ENCODE measurements around the gene FER. TPM values are rescaled to one million over a fixed set of nuclear protein-coding genes. Genes with fewer than 3 reads are reported as not detected.
"Not testable (repeated sequence)": the region's sequence is repeated elsewhere in the genome, so short reads cannot be mapped to it uniquely, and the experiment has no call there.

The FER gene
- polyA plus RNA-seq, 1 donor from 2014 or later, result 8.5 TPM

- Histone ChIP-seq H4K20me1 (ENCODE audit: insufficient read depth) (no peaks in the 10 kb centered on the region), H3F3A (ENCODE audit: insufficient read depth, low read length, poor library complexity, severe bottlenecking) (no peaks in the 10 kb centered on the region), H3K27me3 (ENCODE audit: insufficient read depth, low read depth, low read length) (no peaks in the 10 kb centered on the region), H3K9ac (ENCODE audit: low read length) (no peak overlapping the region), H3K27ac (ENCODE audit: low read length) (no peak overlapping the region), H3K79me2 (replicated peaks; ENCODE audit: insufficient read depth, low read length) (no peaks in the 10 kb centered on the region), H3K36me3 (ENCODE audit: insufficient read depth, low read length) (no peaks in the 10 kb centered on the region), H2AFZ (ENCODE audit: low read depth, low read length) (no peak overlapping the region), H3K4me3 (ENCODE audit: low read length) (no peak overlapping the region), H3K4me2 (ENCODE audit: low read length) (no peak overlapping the region), H3K9me2 (ENCODE audit: insufficient read depth, low read length) (no peaks in the 10 kb centered on the region), H3K9me3 (ENCODE audit: low read length) (no peaks in the 10 kb centered on the region)
- TF ChIP-seq TAF1 (IDR thresholded peaks at IDR 0.05; ENCODE audit: low read depth), result no peak
Observed at GRCh38 chr5:109167586-109167985, 419.9 kb downstream of the FER start.

- Histone ChIP-seq H3K9ac (ENCODE audit: low read length) (no peak overlapping the region), H3K27ac (ENCODE audit: low read length) (no peak overlapping the region), H3K36me3 (ENCODE audit: insufficient read depth, low read length) (no peaks in the 10 kb centered on the region), H4K20me1 (ENCODE audit: insufficient read depth) (no peaks in the 10 kb centered on the region), H3K79me2 (replicated peaks; ENCODE audit: insufficient read depth, low read length) (no peaks in the 10 kb centered on the region), H3K9me2 (ENCODE audit: insufficient read depth, low read length) (no peaks in the 10 kb centered on the region), H3K27me3 (ENCODE audit: insufficient read depth, low read depth, low read length) (no peaks in the 10 kb centered on the region), H2AFZ (ENCODE audit: low read depth, low read length) (no peak overlapping the region), H3K9me3 (ENCODE audit: low read length) (no peaks in the 10 kb centered on the region), H3K4me3 (ENCODE audit: low read length) (no peak overlapping the region), H3K4me2 (ENCODE audit: low read length) (no peak overlapping the region), H3F3A (ENCODE audit: insufficient read depth, low read length, poor library complexity, severe bottlenecking) (no peaks in the 10 kb centered on the region)
- TF ChIP-seq CTCF (IDR thresholded peaks at IDR 0.05; ENCODE audit: poor library complexity, severe bottlenecking) (no peak), REST (IDR thresholded peaks at IDR 0.05; ENCODE audit: borderline replicate concordance) (no peak)
Observed at GRCh38 chr5:109168151-109168550, 420.5 kb downstream of the FER start.

GRCh38 chr5:109170629-109171350 is 423.1 kb downstream of the FER start:
- Histone ChIP-seq H3K9me3 (ENCODE audit: low read length) (no peaks in the 10 kb centered on the region), H3K9ac (ENCODE audit: low read length) (no peak overlapping the region), H3K79me2 (replicated peaks; ENCODE audit: insufficient read depth, low read length) (no peaks in the 10 kb centered on the region), H3K27me3 (ENCODE audit: insufficient read depth, low read depth, low read length) (no peaks in the 10 kb centered on the region), H3F3A (ENCODE audit: insufficient read depth, low read length, poor library complexity, severe bottlenecking) (no peaks in the 10 kb centered on the region), H3K36me3 (ENCODE audit: insufficient read depth, low read length) (no peaks in the 10 kb centered on the region), H3K9me2 (ENCODE audit: insufficient read depth, low read length) (no peaks in the 10 kb centered on the region), H3K27ac (ENCODE audit: low read length) (no peak overlapping the region), H4K20me1 (ENCODE audit: insufficient read depth) (no peaks in the 10 kb centered on the region), H3K4me3 (ENCODE audit: low read length) (no peak overlapping the region), H3K4me2 (ENCODE audit: low read length) (no peak overlapping the region), H2AFZ (ENCODE audit: low read depth, low read length) (no peak overlapping the region)
- no peak for TF ChIP-seq REST (IDR thresholded peaks at IDR 0.05; ENCODE audit: borderline replicate concordance)
- TF ChIP-seq EP300 (conservative IDR thresholded peaks at IDR 0.05; ENCODE audit: poor library complexity, severe bottlenecking), result peak; percentile 86
- TF ChIP-seq POLR2AphosphoS5 (IDR thresholded peaks at IDR 0.05), result peak; percentile 93

- H3K9me2 ChIP-seq (ENCODE audit: insufficient read depth, low read length); H3K36me3 ChIP-seq (ENCODE audit: insufficient read depth, low read length); H3K4me3 ChIP-seq (ENCODE audit: low read length); H3K27ac ChIP-seq (ENCODE audit: low read length); H3K79me2 ChIP-seq (replicated peaks; ENCODE audit: insufficient read depth, low read length); H3K9ac ChIP-seq (ENCODE audit: low read length); H4K20me1 ChIP-seq (ENCODE audit: insufficient read depth); H2AFZ ChIP-seq (ENCODE audit: low read depth, low read length); H3F3A ChIP-seq (ENCODE audit: insufficient read depth, low read length, poor library complexity, severe bottlenecking); H3K27me3 ChIP-seq (ENCODE audit: insufficient read depth, low read depth, low read length); H3K9me3 ChIP-seq (ENCODE audit: low read length); H3K4me2 ChIP-seq (ENCODE audit: low read length): not testable (repeated sequence)
Observed at GRCh38 chr5:109171437-109172073, 423.9 kb downstream of the FER start.
